H9 (cell line): ENCODE measurements around the gene DSC1. TPM values are rescaled to one million over a fixed set of nuclear protein-coding genes. Genes with fewer than 3 reads are reported as not detected.

Source experiments
- DNase-seq: peaks from one replicate; pipeline ENCODE4 v3.0.0-alpha.2; 2017
- H2AFZ ChIP-seq: one replicate; pipeline ENCODE4 v1.6.1; 2013; ENCODE audit warnings: mild to moderate bottlenecking, low read length, control low read depth, moderate library complexity
- H2AK5ac ChIP-seq: 2 replicates; pipeline ENCODE4 v1.6.1; 2013; ENCODE audit warnings: low read length, control low read depth, mixed read lengths; ENCODE audit not compliant: insufficient read length
- H2BK120ac ChIP-seq: one replicate; pipeline ENCODE4 v1.6.1; 2013; ENCODE audit warnings: low read depth, mild to moderate bottlenecking, low read length, control low read depth, inconsistent platforms; ENCODE audit not compliant: poor library complexity, severe bottlenecking
- H2BK12ac ChIP-seq: 2 replicates; pipeline ENCODE4 v1.6.1; 2013; ENCODE audit warnings: low read length, control low read depth, mixed read lengths, low read depth; ENCODE audit not compliant: insufficient read length
- H2BK15ac ChIP-seq: 2 replicates; pipeline ENCODE4 v1.6.1; 2013; ENCODE audit warnings: low read depth, low read length, control low read depth
- H2BK20ac ChIP-seq: one replicate; pipeline ENCODE4 v1.6.1; 2013; ENCODE audit warnings: low read depth, mild to moderate bottlenecking, low read length, control low read depth, inconsistent platforms; ENCODE audit not compliant: poor library complexity, severe bottlenecking
- H2BK5ac ChIP-seq: 2 replicates; pipeline ENCODE4 v1.6.1; 2013; ENCODE audit warnings: low read length, control low read depth, mixed read lengths; ENCODE audit not compliant: insufficient read length
- H3K14ac ChIP-seq: 2 replicates; pipeline ENCODE4 v1.6.1; 2013; ENCODE audit warnings: low read length, control low read depth; ENCODE audit not compliant: insufficient read depth
- H3K18ac ChIP-seq: 2 replicates; pipeline ENCODE4 v1.6.1; 2013; ENCODE audit warnings: low read depth, mild to moderate bottlenecking, mixed read lengths, low read length, control low read depth; ENCODE audit not compliant: insufficient read length
- H3K23ac ChIP-seq: 2 replicates; pipeline ENCODE4 v1.6.1; 2013; ENCODE audit warnings: low read length, control low read depth, mixed read lengths, low read depth; ENCODE audit not compliant: insufficient read length
- H3K23me2 ChIP-seq: 2 replicates; pipeline ENCODE4 v1.6.1; 2013; ENCODE audit warnings: low read depth, mild to moderate bottlenecking, mixed read lengths, low read length, control low read depth; ENCODE audit not compliant: insufficient read length, poor library complexity, severe bottlenecking
- H3K27ac ChIP-seq: 2 replicates; pipeline ENCODE4 v1.5.1; 2013; ENCODE audit warnings: low read length, control low read depth, mixed read lengths, low read depth; ENCODE audit not compliant: insufficient read length
- H3K27me3 ChIP-seq: 2 replicates; pipeline ENCODE4 v1.6.1; 2013; ENCODE audit warnings: low read length, control low read depth, inconsistent platforms; ENCODE audit not compliant: insufficient read depth
- H3K4ac ChIP-seq: 2 replicates; pipeline ENCODE4 v1.6.1; 2013; ENCODE audit warnings: low read depth, mild to moderate bottlenecking, control low read depth, inconsistent platforms, low read length, moderate library complexity
- H3K4me1 ChIP-seq: 2 replicates; pipeline ENCODE4 v1.6.1; 2013; ENCODE audit warnings: low read length, control low read depth, inconsistent platforms; ENCODE audit not compliant: insufficient read depth
- H3K4me2 ChIP-seq: 2 replicates; pipeline ENCODE4 v1.6.1; 2013; ENCODE audit warnings: low read length, control low read depth, mixed read lengths; ENCODE audit not compliant: insufficient read length, insufficient read depth
- H3K56ac ChIP-seq: 2 replicates; pipeline ENCODE4 v1.6.1; 2013; ENCODE audit warnings: low read depth, mild to moderate bottlenecking, mixed read lengths, low read length, control low read depth; ENCODE audit not compliant: insufficient read length
- H3K79me1 ChIP-seq: 2 replicates; pipeline ENCODE4 v1.6.1; 2013; ENCODE audit warnings: low read depth, mild to moderate bottlenecking, moderate library complexity, low read length, control low read depth, inconsistent platforms; ENCODE audit not compliant: insufficient read depth, poor library complexity, severe bottlenecking
- H3K79me2 ChIP-seq: 2 replicates; pipeline ENCODE4 v1.6.1; 2013; ENCODE audit warnings: low read length, control low read depth, inconsistent platforms; ENCODE audit not compliant: insufficient read depth
- H3K9ac ChIP-seq: 2 replicates; pipeline ENCODE4 v1.6.1; 2013; ENCODE audit warnings: low read length, control low read depth, mixed read lengths; ENCODE audit not compliant: insufficient read length; ENCODE audit errors: extremely low read depth
- H3K9me3 ChIP-seq: one replicate; pipeline ENCODE4 v1.6.1; 2013; ENCODE audit warnings: low read depth, low read length, inconsistent platforms; ENCODE audit not compliant: control insufficient read depth
- H3T11ph ChIP-seq: one replicate; pipeline ENCODE4 v1.6.1; 2013; ENCODE audit warnings: mild to moderate bottlenecking, low read length, control low read depth, inconsistent platforms
- H4K20me1 ChIP-seq: one replicate; pipeline ENCODE4 v1.6.1; 2013; ENCODE audit not compliant: control insufficient read depth, insufficient read length, insufficient read depth
- H4K5ac ChIP-seq: 2 replicates; pipeline ENCODE4 v1.6.1; 2013; ENCODE audit warnings: low read depth, mild to moderate bottlenecking, mixed read lengths, low read length, control low read depth; ENCODE audit not compliant: insufficient read length
- H4K8ac ChIP-seq: replicated peaks from 2 replicates; pipeline ENCODE4 v1.6.1; 2013; ENCODE audit warnings: low read length, control low read depth, mixed read lengths, low read depth; ENCODE audit not compliant: insufficient read length
- H4K91ac ChIP-seq: 2 replicates; pipeline ENCODE4 v1.6.1; 2013; ENCODE audit warnings: low read depth, mild to moderate bottlenecking, moderate library complexity, mixed read lengths, low read length, control low read depth; ENCODE audit not compliant: insufficient read length
- H3K27ac Mint-ChIP-seq, 3 experiments: 2 replicates in 2 of 3; 3 replicates in 1 of 3; pipeline ENCODE4 v1.8.0; 2020 to 2021; ENCODE audit warnings: mixed read lengths in 3 of 3, mild to moderate bottlenecking in 1 of 3, moderate library complexity in 1 of 3
- H3K27me3 Mint-ChIP-seq: 2 replicates; pipeline ENCODE4 v1.8.0; 2021; ENCODE audit warnings: low read depth, mild to moderate bottlenecking, moderate library complexity, mixed read lengths
- H3K36me3 Mint-ChIP-seq, 3 experiments: 2 replicates in 2 of 3; 3 replicates in 1 of 3; pipeline ENCODE4 v1.8.0; 2020 to 2021; ENCODE audit warnings: low read depth in 3 of 3, mixed read lengths in 3 of 3; ENCODE audit not compliant: insufficient read depth in 1 of 3
- H3K4me1 Mint-ChIP-seq, 2 experiments: 2 replicates each; pipeline ENCODE4 v1.8.0; 2020; ENCODE audit warnings: mixed read lengths in 2 of 2
- H3K4me3 Mint-ChIP-seq, 2 experiments: 2 replicates in 1 of 2; 3 replicates in 1 of 2; pipeline ENCODE4 v1.8.0; 2020 to 2021; ENCODE audit warnings: mild to moderate bottlenecking in 2 of 2, mixed read lengths in 2 of 2, moderate library complexity in 1 of 2
- H3K9me3 Mint-ChIP-seq, 2 experiments: 2 replicates in 1 of 2; 3 replicates in 1 of 2; pipeline ENCODE4 v1.8.0; 2020; ENCODE audit warnings: mild to moderate bottlenecking in 2 of 2, mixed read lengths in 2 of 2, moderate library complexity in 1 of 2
- CTCF ChIP-seq: fragments of 200-600 bp; sonication (generic); conservative IDR thresholded peaks from 3 replicates; pipeline ENCODE4 v1.8.0; 2021; ENCODE audit warnings: antibody characterized with exemption, mild to moderate bottlenecking
- WGBS: extraction: QIAGEN DNeasy Blood & Tissue Kit; methylation state at CpG from one replicate; pipeline ENCODE4 v1.1.7; 2013; ENCODE audit warnings: missing lambda C conversion rate, low lambda C conversion rate, mixed read lengths; ENCODE audit not compliant: insufficient read length; ENCODE audit errors: extremely low coverage; 5-methylcytosine and 5-hydroxymethylcytosine counted together
- total RNA-seq: library from RNA; stranded (reverse); gene quantifications from 2 replicates; pipeline ENCODE4 v1.2.1, GENCODE V29; 2021

DSC1 gene
- total RNA-seq, 1 experiment from 2014 or later = not detected

GRCh38 chr18:31088532-31088931 lies 74.1 kb downstream of the DSC1 start:
- Histone ChIP-seq H3K27me3 (no peaks in the 10 kb centered on the region), H3T11ph (no peak overlapping the region), H3K4me2 (no peak overlapping the region), H2BK12ac (no peak overlapping the region), H3K23ac (no peak overlapping the region), H3K4me1 (no peaks in the 10 kb centered on the region), H4K91ac (no peak overlapping the region), H2BK120ac (no peak overlapping the region), H3K9me3 (no peaks in the 10 kb centered on the region), H2BK5ac (no peak overlapping the region), H3K23me2 (no peaks in the 10 kb centered on the region), H2AFZ (no peak overlapping the region), H3K9ac (no peak overlapping the region), H4K5ac (no peak overlapping the region), H3K79me1 (no peaks in the 10 kb centered on the region), H2AK5ac (no peak overlapping the region), H3K56ac (no peak overlapping the region), H4K8ac (no peak overlapping the region), H2BK15ac (no peak overlapping the region), H3K14ac (no peak overlapping the region), H3K79me2 (no peaks in the 10 kb centered on the region), H3K27ac (no peak overlapping the region), H4K20me1 (no peaks in the 10 kb centered on the region), H3K18ac (no peak overlapping the region), H2BK20ac (no peak overlapping the region), H3K4ac (no peak overlapping the region)
- Mint-ChIP-seq H3K4me1 (no peaks in the 10 kb centered on the region), H3K27ac (0 out of 7 replicates have a peak overlapping the region, but pooled peaks of 1 of the 3 experiments have one; percentile 42), H3K9me3 (peaks cover 0 to 4% of the 10 kb centered on the region in 2 experiments; a peak in 1 of 5 replicates), H3K4me3 (no peak overlapping the region), H3K36me3 (peaks cover 16 to 63% (median 47%) of the 10 kb centered on the region in 3 experiments), H3K27me3 (no peaks in the 10 kb centered on the region)
- no CpG with 5 or more reads among the region's 3 CpGs for WGBS
- TF ChIP-seq CTCF = no peak
- no peak for DNase-seq
